ENCODE results near the gene FNBP1.
A peak's percentile ranks its signal among the peaks of the same experiment; 100 is the strongest.

Gene FNBP1

GRCh38 chr9:129878291-129878690 lies 164.7 kb downstream of the FNBP1 start:
- no peaks in the 10 kb centered on the region for H3K9me3 ChIP-seq
- H3K4me3 ChIP-seq (ENCODE audit: low read depth, low read length), result no peak overlapping the region
- DNase-seq, result no peak
- H3K4me1 ChIP-seq, result peaks cover 17% of the 10 kb centered on the region
- peaks cover 16% of the 10 kb centered on the region for H3K36me3 ChIP-seq
- TF ChIP-seq, protein P1, sequence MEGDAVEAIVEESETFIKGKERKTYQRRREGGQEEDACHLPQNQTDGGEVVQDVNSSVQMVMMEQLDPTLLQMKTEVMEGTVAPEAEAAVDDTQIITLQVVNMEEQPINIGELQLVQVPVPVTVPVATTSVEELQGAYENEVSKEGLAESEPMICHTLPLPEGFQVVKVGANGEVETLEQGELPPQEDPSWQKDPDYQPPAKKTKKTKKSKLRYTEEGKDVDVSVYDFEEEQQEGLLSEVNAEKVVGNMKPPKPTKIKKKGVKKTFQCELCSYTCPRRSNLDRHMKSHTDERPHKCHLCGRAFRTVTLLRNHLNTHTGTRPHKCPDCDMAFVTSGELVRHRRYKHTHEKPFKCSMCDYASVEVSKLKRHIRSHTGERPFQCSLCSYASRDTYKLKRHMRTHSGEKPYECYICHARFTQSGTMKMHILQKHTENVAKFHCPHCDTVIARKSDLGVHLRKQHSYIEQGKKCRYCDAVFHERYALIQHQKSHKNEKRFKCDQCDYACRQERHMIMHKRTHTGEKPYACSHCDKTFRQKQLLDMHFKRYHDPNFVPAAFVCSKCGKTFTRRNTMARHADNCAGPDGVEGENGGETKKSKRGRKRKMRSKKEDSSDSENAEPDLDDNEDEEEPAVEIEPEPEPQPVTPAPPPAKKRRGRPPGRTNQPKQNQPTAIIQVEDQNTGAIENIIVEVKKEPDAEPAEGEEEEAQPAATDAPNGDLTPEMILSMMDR (IDR thresholded peaks at IDR 0.05; ENCODE audit: low read depth, low read length), result no peak
- H3K27me3 ChIP-seq, result no peaks in the 10 kb centered on the region

DNA sequence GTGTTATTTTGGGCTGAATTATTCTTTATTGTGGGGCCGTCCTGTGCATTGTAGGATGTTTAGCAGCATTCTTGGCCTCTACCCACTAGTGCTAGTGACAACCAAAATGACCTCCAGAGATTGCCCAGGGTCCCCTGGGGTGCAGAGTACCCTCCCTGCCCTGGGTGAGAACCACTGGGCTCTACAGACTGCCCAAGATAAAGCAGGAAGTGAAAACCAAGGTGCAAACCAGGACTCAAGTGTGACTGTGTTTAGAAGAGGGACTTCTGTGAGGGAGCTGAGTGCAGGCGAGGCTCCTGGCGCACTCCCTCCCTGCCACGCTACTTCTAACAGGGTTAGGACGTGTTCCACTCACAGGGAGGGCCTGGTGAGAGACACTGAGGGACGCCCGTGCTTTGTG lies 166.2 kb downstream of the FNBP1 start:
- DNase-seq, result no peak
- Histone ChIP-seq H3K36me3 (peaks cover 14% of the 10 kb centered on the region), H3K9me3 (no peaks in the 10 kb centered on the region), H3K4me1 (peaks cover 17% of the 10 kb centered on the region), H3K4me3 (ENCODE audit: low read depth, low read length) (no peak overlapping the region), H3K27me3 (no peaks in the 10 kb centered on the region)
- TF ChIP-seq, protein P1 (IDR thresholded peaks at IDR 0.05; ENCODE audit: low read depth, low read length), result no peak

- TF ChIP-seq, protein P1 (IDR thresholded peaks at IDR 0.05; ENCODE audit: low read depth, low read length), result no peak
- H3K36me3 ChIP-seq, result peaks cover 14% of the 10 kb centered on the region
- H3K4me3 ChIP-seq (ENCODE audit: low read depth, low read length), result no peak overlapping the region
- H3K9me3 ChIP-seq, result no peaks in the 10 kb centered on the region
- DNase-seq, result peak; percentile 61
- no peaks in the 10 kb centered on the region for H3K27me3 ChIP-seq
- peaks cover 17% of the 10 kb centered on the region for H3K4me1 ChIP-seq
Measured at GRCh38 chr9:129875687-129876395, 167.1 kb downstream of the FNBP1 start.

GRCh38 chr9:129875181-129875611 lies 167.8 kb downstream of the FNBP1 start:
- Histone ChIP-seq H3K36me3 (peaks cover 14% of the 10 kb centered on the region), H3K27me3 (no peaks in the 10 kb centered on the region), H3K4me3 (ENCODE audit: low read depth, low read length) (no peak overlapping the region), H3K4me1 (peaks cover 17% of the 10 kb centered on the region), H3K9me3 (no peaks in the 10 kb centered on the region)
- TF ChIP-seq, protein P1 (IDR thresholded peaks at IDR 0.05; ENCODE audit: low read depth, low read length), result peak; percentile 34
- no peak for DNase-seq

DNA sequence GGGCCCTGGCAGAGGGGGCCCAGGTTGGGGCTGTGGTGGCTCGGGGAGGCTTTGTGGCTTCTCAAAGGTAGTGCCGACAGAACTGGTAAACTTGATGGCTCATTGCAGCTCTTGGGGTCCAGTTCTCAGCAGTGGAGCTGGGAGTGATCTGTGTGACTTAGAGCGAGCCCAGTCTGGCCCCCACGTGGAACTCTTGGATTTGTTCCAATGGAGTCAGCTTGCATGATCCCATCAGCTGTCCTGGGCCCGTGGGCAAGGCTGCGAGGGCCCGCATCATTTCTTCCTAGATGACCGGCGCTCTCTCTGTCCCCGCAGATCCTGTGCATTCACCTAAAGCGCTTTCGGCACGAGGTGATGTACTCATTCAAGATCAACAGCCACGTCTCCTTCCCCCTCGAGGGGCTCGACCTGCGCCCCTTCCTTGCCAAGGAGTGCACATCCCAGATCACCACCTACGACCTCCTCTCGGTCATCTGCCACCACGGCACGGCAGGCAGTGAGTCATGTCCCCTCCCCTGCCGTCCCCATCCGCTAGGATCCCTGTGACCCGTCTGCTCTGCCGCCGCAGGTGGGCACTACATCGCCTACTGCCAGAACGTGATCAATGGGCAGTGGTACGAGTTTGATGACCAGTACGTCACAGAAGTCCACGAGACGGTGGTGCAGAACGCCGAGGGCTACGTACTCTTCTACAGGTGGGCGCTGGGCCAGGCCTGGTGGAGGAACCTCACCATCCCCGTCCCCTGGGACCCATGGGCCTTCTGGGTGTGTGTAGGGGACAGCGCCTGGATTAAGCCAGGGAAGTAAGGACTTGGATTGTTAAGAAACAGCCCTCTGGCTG lies 168.5 kb downstream of the FNBP1 start:
- Histone ChIP-seq H3K4me3 (ENCODE audit: low read depth, low read length) (no peak overlapping the region), H3K36me3 (peaks cover 14% of the 10 kb centered on the region), H3K4me1 (peaks cover 17% of the 10 kb centered on the region), H3K9me3 (no peaks in the 10 kb centered on the region), H3K27me3 (no peaks in the 10 kb centered on the region)
- peak; percentile 48 for DNase-seq
- TF ChIP-seq, protein P1 (IDR thresholded peaks at IDR 0.05; ENCODE audit: low read depth, low read length), result no peak

Data from BE2C (cell line).